ENCODE measurements around the gene PAPPA.

The PAPPA gene, protein sequence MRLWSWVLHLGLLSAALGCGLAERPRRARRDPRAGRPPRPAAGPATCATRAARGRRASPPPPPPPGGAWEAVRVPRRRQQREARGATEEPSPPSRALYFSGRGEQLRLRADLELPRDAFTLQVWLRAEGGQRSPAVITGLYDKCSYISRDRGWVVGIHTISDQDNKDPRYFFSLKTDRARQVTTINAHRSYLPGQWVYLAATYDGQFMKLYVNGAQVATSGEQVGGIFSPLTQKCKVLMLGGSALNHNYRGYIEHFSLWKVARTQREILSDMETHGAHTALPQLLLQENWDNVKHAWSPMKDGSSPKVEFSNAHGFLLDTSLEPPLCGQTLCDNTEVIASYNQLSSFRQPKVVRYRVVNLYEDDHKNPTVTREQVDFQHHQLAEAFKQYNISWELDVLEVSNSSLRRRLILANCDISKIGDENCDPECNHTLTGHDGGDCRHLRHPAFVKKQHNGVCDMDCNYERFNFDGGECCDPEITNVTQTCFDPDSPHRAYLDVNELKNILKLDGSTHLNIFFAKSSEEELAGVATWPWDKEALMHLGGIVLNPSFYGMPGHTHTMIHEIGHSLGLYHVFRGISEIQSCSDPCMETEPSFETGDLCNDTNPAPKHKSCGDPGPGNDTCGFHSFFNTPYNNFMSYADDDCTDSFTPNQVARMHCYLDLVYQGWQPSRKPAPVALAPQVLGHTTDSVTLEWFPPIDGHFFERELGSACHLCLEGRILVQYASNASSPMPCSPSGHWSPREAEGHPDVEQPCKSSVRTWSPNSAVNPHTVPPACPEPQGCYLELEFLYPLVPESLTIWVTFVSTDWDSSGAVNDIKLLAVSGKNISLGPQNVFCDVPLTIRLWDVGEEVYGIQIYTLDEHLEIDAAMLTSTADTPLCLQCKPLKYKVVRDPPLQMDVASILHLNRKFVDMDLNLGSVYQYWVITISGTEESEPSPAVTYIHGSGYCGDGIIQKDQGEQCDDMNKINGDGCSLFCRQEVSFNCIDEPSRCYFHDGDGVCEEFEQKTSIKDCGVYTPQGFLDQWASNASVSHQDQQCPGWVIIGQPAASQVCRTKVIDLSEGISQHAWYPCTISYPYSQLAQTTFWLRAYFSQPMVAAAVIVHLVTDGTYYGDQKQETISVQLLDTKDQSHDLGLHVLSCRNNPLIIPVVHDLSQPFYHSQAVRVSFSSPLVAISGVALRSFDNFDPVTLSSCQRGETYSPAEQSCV (N-terminal part only)

DNA sequence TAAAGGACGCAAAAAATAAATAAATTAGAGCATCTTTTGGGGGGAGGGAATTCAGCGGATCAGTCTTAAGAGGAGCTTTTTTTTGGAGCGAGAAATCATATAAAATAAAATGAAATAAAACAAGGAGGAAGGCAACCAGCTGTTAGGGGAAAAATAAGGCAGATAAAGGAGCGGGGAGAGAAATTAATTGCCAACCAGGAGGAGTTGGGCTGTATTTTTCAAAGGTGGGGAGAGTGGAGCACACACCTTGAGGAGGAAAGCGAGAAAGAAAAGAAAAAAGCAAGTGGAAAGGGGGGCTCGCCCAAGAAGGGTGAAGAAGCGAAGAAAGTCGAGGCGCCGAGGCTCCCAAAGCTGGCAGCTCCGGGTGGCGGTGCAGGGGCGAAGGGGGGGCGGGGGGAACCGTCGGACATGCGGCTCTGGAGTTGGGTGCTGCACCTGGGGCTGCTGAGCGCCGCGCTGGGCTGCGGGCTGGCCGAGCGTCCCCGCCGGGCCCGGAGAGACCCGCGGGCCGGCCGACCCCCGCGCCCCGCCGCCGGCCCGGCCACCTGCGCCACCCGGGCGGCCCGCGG, at the start of gene PAPPA:
PAPPA (plus strand) TSS at position 27 of the 569 bp plus-strand sequence; CDS start at position 409, 382 bp downstream.
- H3K27ac ChIP-seq (ENCODE audit: low read depth, low read length): peak within 1 kb of the TSS; percentile 94
- H3K36me3 ChIP-seq (ENCODE audit: insufficient read depth, low read length): peaks cover 1% of the 10 kb centered on the region; the same call in 1 of the 2 replicates
- H2AFZ ChIP-seq (ENCODE audit: low read length, unreplicated experiment): peak within 1 kb of the TSS; percentile 38
- peaks cover 34% of the 10 kb centered on the region for H3K79me2 ChIP-seq (ENCODE audit: control insufficient read depth, insufficient read depth, low read length, unreplicated experiment)
- peak within 1 kb of the TSS; percentile 87 for H3K4me3 ChIP-seq (ENCODE audit: low read depth, low read length)
- H3K27me3 ChIP-seq (ENCODE audit: insufficient read depth, low read length): no peaks in the 10 kb centered on the region
- H3K4me1 ChIP-seq (ENCODE audit: control insufficient read depth, insufficient read depth, low read length, unreplicated experiment): peaks cover 23% of the 10 kb centered on the region

DNA sequence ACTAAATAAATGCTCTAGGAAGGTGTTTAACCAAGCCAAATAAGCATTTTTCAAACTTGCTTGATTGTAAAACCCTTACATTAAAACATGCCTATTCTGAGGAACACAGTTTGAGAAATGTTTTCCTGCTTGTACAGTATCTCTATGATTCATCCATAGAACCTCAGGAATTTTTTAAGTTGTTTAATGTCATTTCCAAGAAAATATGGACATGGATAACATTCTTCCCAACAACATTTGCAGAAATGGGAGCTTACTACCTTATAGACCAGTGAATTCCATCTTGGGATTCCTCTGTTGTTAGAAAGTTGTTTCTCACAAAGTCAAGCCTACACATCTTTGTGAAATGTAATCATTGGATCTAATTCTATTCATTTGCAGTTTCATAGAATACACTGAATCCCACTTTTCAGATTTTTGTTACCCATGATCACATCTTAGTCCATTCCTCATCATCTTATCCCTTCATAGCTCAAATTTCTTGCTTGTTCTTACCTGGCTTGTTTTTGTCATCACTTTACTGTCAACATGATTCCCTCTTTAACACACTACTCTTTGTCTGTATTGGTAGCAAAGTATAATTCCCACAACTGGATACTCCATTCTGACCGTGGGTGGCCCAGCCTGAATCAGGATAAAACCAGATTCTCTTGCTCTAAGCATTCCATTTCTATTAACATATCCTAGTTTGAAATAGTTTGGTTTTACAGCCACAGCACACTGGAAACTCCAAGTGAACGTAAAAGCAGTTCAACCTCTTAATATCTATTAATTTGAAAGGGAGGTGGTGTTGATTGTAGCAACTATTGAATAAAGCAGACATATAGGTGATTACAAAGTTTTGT, 49.4 kb upstream of the PAPPA start:
- H2AFZ ChIP-seq (ENCODE audit: low read length, unreplicated experiment): no peak overlapping the region
- no peaks in the 10 kb centered on the region for H3K79me2 ChIP-seq (ENCODE audit: control insufficient read depth, insufficient read depth, low read length, unreplicated experiment)
- no peak overlapping the region for H3K4me3 ChIP-seq (ENCODE audit: low read depth, low read length)
- H3K4me1 ChIP-seq (ENCODE audit: control insufficient read depth, insufficient read depth, low read length, unreplicated experiment): peaks cover 32% of the 10 kb centered on the region
- no peak overlapping the region for H3K27ac ChIP-seq (ENCODE audit: low read depth, low read length)
- H3K36me3 ChIP-seq (ENCODE audit: insufficient read depth, low read length): no peaks in the 10 kb centered on the region
- no peaks in the 10 kb centered on the region for H3K27me3 ChIP-seq (ENCODE audit: insufficient read depth, low read length)

DNA sequence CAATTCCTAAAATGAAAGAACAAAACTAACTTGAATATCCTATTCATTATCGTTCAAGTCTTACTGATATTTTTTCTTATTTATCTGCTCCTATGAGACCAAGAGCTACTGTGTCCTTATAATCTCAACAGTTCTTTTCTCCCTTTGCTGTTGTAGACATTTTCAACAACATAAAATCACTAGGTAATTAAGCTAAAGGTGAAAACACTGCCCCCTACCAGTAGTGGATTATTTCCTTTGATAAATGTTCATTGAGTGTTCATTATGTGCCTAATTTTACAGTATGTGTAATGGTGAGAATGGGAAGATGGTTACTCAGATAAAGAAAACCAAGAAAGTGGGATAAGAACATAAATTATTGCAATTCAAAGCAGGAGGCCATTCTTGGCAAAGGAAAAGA, 41.4 kb upstream of the PAPPA start:
- Histone ChIP-seq H3K36me3 (ENCODE audit: insufficient read depth, low read length) (no peaks in the 10 kb centered on the region), H3K79me2 (ENCODE audit: control insufficient read depth, insufficient read depth, low read length, unreplicated experiment) (no peaks in the 10 kb centered on the region), H3K4me1 (ENCODE audit: control insufficient read depth, insufficient read depth, low read length, unreplicated experiment) (peaks cover 20% of the 10 kb centered on the region), H3K27ac (ENCODE audit: low read depth, low read length) (no peak overlapping the region), H3K27me3 (ENCODE audit: insufficient read depth, low read length) (no peaks in the 10 kb centered on the region), H2AFZ (ENCODE audit: low read length, unreplicated experiment) (no peak overlapping the region), H3K4me3 (ENCODE audit: low read depth, low read length) (no peak overlapping the region)

DNA sequence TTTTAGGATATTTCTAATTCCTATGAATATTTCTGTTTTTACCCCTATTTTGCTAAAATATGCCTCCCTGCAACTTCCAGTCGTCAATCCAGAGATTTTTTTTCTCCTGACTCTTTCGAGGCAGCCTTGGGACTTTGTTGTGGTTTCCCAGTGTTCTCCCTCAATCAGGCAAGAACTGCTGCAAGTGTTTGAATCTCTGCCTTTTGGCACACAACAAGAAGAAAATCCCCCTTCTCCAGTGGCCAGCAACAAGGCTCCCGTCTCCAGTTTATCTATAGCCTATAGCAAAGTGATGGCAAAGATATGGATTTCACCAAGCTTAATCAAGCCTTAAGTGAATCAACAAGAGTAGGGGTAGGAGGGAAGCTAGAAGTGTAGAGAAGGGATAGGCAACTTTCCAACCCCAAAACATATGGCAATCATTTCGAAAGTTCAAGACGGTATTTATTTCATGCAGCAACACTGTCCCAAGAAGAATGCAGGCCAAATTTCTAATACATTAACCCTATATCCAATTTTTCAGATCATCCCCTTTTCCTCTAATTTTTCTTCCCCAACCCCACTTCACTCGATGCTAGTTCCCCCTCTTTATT, 37.7 kb upstream of the PAPPA start:
- Histone ChIP-seq H2AFZ (ENCODE audit: low read length, unreplicated experiment) (peak overlapping the region; percentile 57), H3K36me3 (ENCODE audit: insufficient read depth, low read length) (no peaks in the 10 kb centered on the region), H3K27ac (ENCODE audit: low read depth, low read length) (no peak overlapping the region), H3K79me2 (ENCODE audit: control insufficient read depth, insufficient read depth, low read length, unreplicated experiment) (no peaks in the 10 kb centered on the region), H3K27me3 (ENCODE audit: insufficient read depth, low read length) (no peaks in the 10 kb centered on the region), H3K4me3 (ENCODE audit: low read depth, low read length) (peak overlapping the region; percentile 31), H3K4me1 (ENCODE audit: control insufficient read depth, insufficient read depth, low read length, unreplicated experiment) (peaks cover 20% of the 10 kb centered on the region)

DNA sequence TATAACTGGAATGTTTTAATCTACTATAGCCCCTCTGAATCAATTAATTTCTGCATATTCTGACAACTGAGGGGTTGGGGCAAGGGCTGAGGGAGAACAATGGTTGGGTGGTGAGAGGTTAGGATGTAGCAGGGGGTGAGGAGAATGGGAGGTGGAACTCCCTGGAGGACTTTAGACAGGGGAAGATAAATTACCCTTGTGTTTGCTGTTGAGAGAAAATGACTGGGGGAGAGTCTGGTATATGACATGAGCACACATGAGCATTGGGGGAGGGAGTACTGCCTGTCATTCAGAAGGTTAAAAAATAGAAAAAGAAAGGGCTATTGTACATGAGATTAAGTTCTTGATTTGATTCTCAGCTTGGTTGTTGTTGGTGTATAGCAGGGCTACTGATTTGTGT, 37.2 kb upstream of the PAPPA start:
- Histone ChIP-seq H2AFZ (ENCODE audit: low read length, unreplicated experiment) (peak overlapping the region; percentile 57), H3K4me1 (ENCODE audit: control insufficient read depth, insufficient read depth, low read length, unreplicated experiment) (peaks cover 20% of the 10 kb centered on the region), H3K4me3 (ENCODE audit: low read depth, low read length) (peak overlapping the region; percentile 31; the same call in 1 of the 2 replicates), H3K36me3 (ENCODE audit: insufficient read depth, low read length) (no peaks in the 10 kb centered on the region), H3K27me3 (ENCODE audit: insufficient read depth, low read length) (no peaks in the 10 kb centered on the region), H3K27ac (ENCODE audit: low read depth, low read length) (no peak overlapping the region), H3K79me2 (ENCODE audit: control insufficient read depth, insufficient read depth, low read length, unreplicated experiment) (no peaks in the 10 kb centered on the region)

DNA sequence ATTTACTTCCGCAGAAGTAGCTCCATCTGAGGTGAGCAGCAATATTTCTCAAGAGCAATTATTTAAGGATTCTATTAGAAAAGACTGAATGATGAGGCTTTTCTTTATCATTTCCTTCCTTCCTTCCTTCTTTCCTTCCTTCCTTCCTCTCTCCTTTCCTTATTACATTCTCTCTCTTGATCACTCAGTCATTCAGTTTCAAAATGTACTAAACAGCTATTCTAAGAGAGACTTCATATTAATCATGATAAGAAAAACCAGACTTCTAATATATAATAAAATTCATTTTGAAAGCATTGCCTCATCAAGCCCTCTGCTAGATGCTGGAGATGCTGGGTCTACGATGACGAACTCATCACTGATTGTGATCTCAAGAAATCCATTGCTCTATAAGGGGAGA, 30.4 kb upstream of the PAPPA start:
- Histone ChIP-seq H3K79me2 (ENCODE audit: control insufficient read depth, insufficient read depth, low read length, unreplicated experiment) (no peaks in the 10 kb centered on the region), H3K4me3 (ENCODE audit: low read depth, low read length) (no peak overlapping the region), H3K27ac (ENCODE audit: low read depth, low read length) (no peak overlapping the region), H3K27me3 (ENCODE audit: insufficient read depth, low read length) (no peaks in the 10 kb centered on the region), H3K4me1 (ENCODE audit: control insufficient read depth, insufficient read depth, low read length, unreplicated experiment) (no peaks in the 10 kb centered on the region), H3K36me3 (ENCODE audit: insufficient read depth, low read length) (no peaks in the 10 kb centered on the region), H2AFZ (ENCODE audit: low read length, unreplicated experiment) (no peak overlapping the region)

DNA sequence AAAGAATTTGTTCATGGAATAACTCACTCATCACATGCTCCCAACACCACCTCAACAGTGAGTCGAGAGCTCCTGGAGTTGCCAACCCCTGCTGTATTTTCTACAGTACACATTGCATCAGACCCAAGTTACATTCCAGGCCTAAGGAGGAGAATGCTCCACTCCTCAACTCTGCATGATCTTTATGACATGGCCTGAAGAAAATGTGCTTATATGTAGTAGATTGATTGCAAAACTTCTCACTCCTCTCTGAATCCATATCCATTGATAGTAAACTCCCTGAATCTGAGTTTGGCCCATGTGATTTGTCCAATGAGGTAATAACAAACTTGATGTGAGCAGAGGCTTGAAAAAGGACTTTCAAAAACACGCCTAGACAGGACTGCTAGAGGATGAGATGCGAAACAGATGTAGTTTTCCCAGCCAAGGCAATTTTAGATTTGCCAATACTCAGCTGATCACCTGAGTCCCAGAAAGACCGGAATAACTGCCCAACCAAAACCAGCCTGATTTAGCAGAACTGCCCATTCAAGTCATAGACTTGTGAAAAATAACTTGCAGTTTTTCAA, 29.0 kb upstream of the PAPPA start:
- no peak overlapping the region for H3K27ac ChIP-seq (ENCODE audit: low read depth, low read length)

DNA sequence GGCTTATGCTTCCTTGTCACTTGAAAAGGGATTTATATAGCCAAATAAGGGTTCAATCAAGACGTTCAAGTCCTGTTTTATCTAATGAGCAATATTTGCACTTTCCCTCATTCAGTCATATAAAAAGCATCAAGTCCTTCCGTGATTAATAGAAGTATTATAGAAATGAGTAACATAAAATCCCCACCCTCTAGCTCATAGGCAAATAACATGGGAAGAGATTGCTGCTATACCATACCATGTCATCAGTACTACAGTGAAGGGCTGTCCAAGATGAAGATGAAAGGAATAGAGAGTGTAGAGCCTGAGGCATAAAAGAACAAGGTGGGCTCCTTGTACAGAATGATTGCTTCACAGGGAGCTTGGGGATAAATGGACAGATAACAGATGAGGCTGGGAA, 20.4 kb upstream of the PAPPA start:
- H3K36me3 ChIP-seq (ENCODE audit: insufficient read depth, low read length): no peaks in the 10 kb centered on the region
- H3K27ac ChIP-seq (ENCODE audit: low read depth, low read length): no peak overlapping the region
- no peak overlapping the region for H2AFZ ChIP-seq (ENCODE audit: low read length, unreplicated experiment)
- H3K27me3 ChIP-seq (ENCODE audit: insufficient read depth, low read length): no peaks in the 10 kb centered on the region
- no peaks in the 10 kb centered on the region for H3K4me1 ChIP-seq (ENCODE audit: control insufficient read depth, insufficient read depth, low read length, unreplicated experiment)
- no peaks in the 10 kb centered on the region for H3K79me2 ChIP-seq (ENCODE audit: control insufficient read depth, insufficient read depth, low read length, unreplicated experiment)
- H3K4me3 ChIP-seq (ENCODE audit: low read depth, low read length): no peak overlapping the region

More for the DNA sequence above, 29.0 kb upstream of the PAPPA start:
- H3K27me3 ChIP-seq (ENCODE audit: insufficient read depth, low read length): no peaks in the 10 kb centered on the region
- H3K36me3 ChIP-seq (ENCODE audit: insufficient read depth, low read length): no peaks in the 10 kb centered on the region
- H3K79me2 ChIP-seq (ENCODE audit: control insufficient read depth, insufficient read depth, low read length, unreplicated experiment): no peaks in the 10 kb centered on the region
- no peaks in the 10 kb centered on the region for H3K4me1 ChIP-seq (ENCODE audit: control insufficient read depth, insufficient read depth, low read length, unreplicated experiment)
- H3K4me3 ChIP-seq (ENCODE audit: low read depth, low read length): no peak overlapping the region
- no peak overlapping the region for H2AFZ ChIP-seq (ENCODE audit: low read length, unreplicated experiment)

DNA sequence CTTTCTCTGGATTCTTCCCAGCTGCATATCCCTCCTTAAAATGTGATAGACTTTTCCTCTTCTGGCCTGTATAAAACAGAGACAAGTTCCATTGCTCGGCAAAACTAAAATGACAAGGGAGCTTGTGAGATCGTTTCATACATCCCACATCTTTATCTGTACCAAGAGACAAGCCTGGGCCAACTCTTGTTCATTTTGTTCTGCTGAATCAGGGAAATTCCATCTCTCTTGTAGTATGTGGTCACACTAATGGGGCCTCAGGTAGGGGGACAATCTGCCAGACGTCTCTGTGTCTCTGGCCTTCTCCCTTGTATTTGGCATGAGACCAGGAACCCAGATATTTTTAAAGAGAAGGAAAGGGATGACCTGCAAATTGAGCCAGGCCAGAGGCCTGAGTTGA, 18.6 kb upstream of the PAPPA start:
- Histone ChIP-seq H2AFZ (ENCODE audit: low read length, unreplicated experiment) (no peak overlapping the region), H3K79me2 (ENCODE audit: control insufficient read depth, insufficient read depth, low read length, unreplicated experiment) (no peaks in the 10 kb centered on the region), H3K4me3 (ENCODE audit: low read depth, low read length) (no peak overlapping the region), H3K27me3 (ENCODE audit: insufficient read depth, low read length) (no peaks in the 10 kb centered on the region), H3K36me3 (ENCODE audit: insufficient read depth, low read length) (no peaks in the 10 kb centered on the region), H3K4me1 (ENCODE audit: control insufficient read depth, insufficient read depth, low read length, unreplicated experiment) (no peaks in the 10 kb centered on the region), H3K27ac (ENCODE audit: low read depth, low read length) (no peak overlapping the region)

All from ACC112 (cell line).